HepG2 (cell line): ENCODE results near the gene FAM234A. TPM values are rescaled to one million over a fixed set of nuclear protein-coding genes. Genes with fewer than 3 reads are reported as not detected.
A peak's percentile ranks its signal among the peaks of the same experiment; 100 is the strongest.

Source experiments
- ATAD3A ChIP-seq: sonication (generic); formaldehyde crosslinking; IDR thresholded peaks from 2 replicates; pipeline ENCODE4 v1.4.0; 2020; ENCODE audit warnings: missing genetic modification reagents
- CHD2 ChIP-seq: IDR thresholded peaks from 2 replicates; pipeline ENCODE4 v1.6.1; 2011; ENCODE audit warnings: low read depth, low read length, improper control_type of control experiment
- MAF1 ChIP-seq: sonication (generic); formaldehyde crosslinking; IDR thresholded peaks from 2 replicates; pipeline ENCODE4 v1.5.0; 2020; ENCODE audit warnings: missing genetic modification reagents, borderline replicate concordance
- RAD21 ChIP-seq: fragments of 450-650 bp; formaldehyde crosslinking; IDR thresholded peaks from 2 replicates; pipeline ENCODE4 v1.5.0; 2020; ENCODE audit warnings: mild to moderate bottlenecking
- RAD51 ChIP-seq: fragments of 450-650 bp; IDR thresholded peaks from 2 replicates; pipeline ENCODE4 v1.6.1; 2016; ENCODE audit warnings: borderline replicate concordance
- SNRNP70 ChIP-seq: fragments of 200-400 bp; formaldehyde crosslinking; IDR thresholded peaks from 2 replicates; pipeline ENCODE4 v1.6.1; 2017; ENCODE audit warnings: mild to moderate bottlenecking, low read depth, low read length, moderate library complexity
- TBX3 ChIP-seq: fragments of 450-650 bp; IDR thresholded peaks from 2 replicates; pipeline ENCODE4 v1.6.1; 2017; ENCODE audit warnings: antibody characterized with exemption, mild to moderate bottlenecking, inconsistent platforms, borderline replicate concordance
- ZNF468 ChIP-seq: sonication (generic); formaldehyde crosslinking; IDR thresholded peaks from 2 replicates; pipeline ENCODE4 v1.8.0; 2022; ENCODE audit warnings: mild to moderate bottlenecking, moderate library complexity, missing genetic modification reagents
- ZNF530 ChIP-seq: sonication (generic); formaldehyde crosslinking; IDR thresholded peaks from 2 replicates; pipeline ENCODE4 v1.5.0; 2020; ENCODE audit warnings: low read depth, mild to moderate bottlenecking, missing genetic modification reagents
- ZNF615 ChIP-seq: sonication (generic); formaldehyde crosslinking; IDR thresholded peaks from 2 replicates; pipeline ENCODE4 v1.5.0; 2020; ENCODE audit warnings: mild to moderate bottlenecking, missing genetic modification reagents, borderline replicate concordance
- ZNF619 ChIP-seq: sonication (generic); formaldehyde crosslinking; IDR thresholded peaks from 2 replicates; pipeline ENCODE4 v1.4.0; 2020; ENCODE audit warnings: mild to moderate bottlenecking, missing genetic modification reagents
- ZNF761 ChIP-seq: sonication (generic); formaldehyde crosslinking; conservative IDR thresholded peaks from 2 replicates; pipeline ENCODE4 v1.4.0; 2020; ENCODE audit warnings: mild to moderate bottlenecking, missing genetic modification reagents
- polyA plus RNA-seq, 8 experiments: library from polyadenylated mRNA; depleted of rRNA in 3 of 8; stranded (reverse) in 7 of 8; unstranded in 1 of 8; fragments of >200 nt; fragmentation: Illumina TruSeq in 4 of 8; extraction: Trizol in 4 of 8; gene quantifications; 2 replicates each; pipeline versions ENCODE4 v1.2.1 to v1.2.3, GENCODE V29; 2011 to 2016; ENCODE audit warnings: low read depth in 4 of 8, missing spikeins in 1 of 8, mixed read lengths in 1 of 8; ENCODE audit not compliant: insufficient read depth in 1 of 8
- total RNA-seq, 5 experiments: library from RNA; depleted of rRNA; stranded (reverse); fragments of >200 nt; fragmentation: Illumina TruSeq; extraction: Trizol; gene quantifications; 2 replicates each; pipeline ENCODE4 v1.2.3, GENCODE V29; 2016; ENCODE audit warnings: low read depth in 1 of 5
- TF ChIP-seq, protein P1 (sequence below), 2 experiments: fragments of 450-650 bp in 1 of 2; sonication (generic) in 1 of 2; formaldehyde crosslinking in 1 of 2; IDR thresholded peaks; 2 replicates each; pipeline versions ENCODE4 v1.6.1 to v1.8.0; 2016 to 2022; ENCODE audit warnings: antibody characterized with exemption in 1 of 2, mild to moderate bottlenecking in 1 of 2, missing genetic modification reagents in 1 of 2
- TF ChIP-seq, protein P2 (sequence below): sonication (generic); formaldehyde crosslinking; IDR thresholded peaks from 2 replicates; pipeline ENCODE4 v1.5.1; 2020; ENCODE audit warnings: missing genetic modification reagents, mild to moderate bottlenecking, borderline replicate concordance
- TF ChIP-seq, protein P3 (sequence below): sonication (generic); formaldehyde crosslinking; IDR thresholded peaks from 2 replicates; pipeline ENCODE4 v1.5.0; 2020; ENCODE audit warnings: mild to moderate bottlenecking, missing genetic modification reagents

Gene FAM234A
- total and polyA plus RNA-seq, 2 of the 13 experiments (the other 11 are each of a cell fraction or from before 2014, with no cell fraction given) = 29.2 to 34.4 TPM

DNA sequence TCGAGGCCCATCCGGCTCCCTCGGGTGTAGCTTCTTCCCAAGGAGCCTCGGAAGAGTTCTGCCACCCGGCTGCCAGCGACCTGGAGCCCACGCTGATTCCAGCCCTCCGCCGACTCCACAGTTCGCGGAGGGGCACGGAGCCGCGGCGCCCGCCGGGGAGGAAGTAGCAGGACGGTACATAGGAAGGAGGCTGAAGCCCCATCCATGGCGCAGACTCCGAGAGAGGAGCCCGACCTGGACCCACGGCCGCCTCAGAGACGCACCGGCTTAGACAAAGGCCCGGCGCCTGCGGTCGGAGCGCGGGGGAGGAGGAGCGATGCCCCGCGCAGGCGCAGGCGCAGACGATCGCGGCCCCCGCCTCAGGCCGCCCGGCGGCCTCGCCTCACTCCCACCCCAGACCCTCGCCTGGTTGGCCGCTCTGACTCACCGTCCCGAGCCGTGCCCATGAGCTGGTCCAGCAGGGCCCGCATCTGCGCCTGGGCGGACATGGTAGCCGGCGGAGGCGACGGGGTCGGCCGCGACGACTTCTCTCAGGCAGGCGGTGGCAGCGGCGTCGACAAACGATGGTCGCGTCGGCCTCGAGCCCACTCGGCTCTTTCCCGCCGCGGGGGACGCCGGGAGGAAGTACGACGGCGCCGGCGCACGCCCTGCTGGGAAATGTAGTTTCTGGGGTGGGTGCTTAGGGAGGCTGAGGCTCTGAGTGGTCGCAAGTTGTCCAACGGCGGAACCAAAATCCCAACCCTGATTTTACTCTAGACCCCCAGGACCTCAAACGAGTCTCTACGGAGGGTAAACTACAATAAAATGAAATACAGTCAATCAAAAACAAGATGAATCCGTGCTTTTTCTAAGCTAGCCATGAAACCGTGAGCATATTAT is 5.5 kb upstream of the FAM234A start, which contains the start of gene LUC7L (continued):
- TF ChIP-seq, protein P1, sequence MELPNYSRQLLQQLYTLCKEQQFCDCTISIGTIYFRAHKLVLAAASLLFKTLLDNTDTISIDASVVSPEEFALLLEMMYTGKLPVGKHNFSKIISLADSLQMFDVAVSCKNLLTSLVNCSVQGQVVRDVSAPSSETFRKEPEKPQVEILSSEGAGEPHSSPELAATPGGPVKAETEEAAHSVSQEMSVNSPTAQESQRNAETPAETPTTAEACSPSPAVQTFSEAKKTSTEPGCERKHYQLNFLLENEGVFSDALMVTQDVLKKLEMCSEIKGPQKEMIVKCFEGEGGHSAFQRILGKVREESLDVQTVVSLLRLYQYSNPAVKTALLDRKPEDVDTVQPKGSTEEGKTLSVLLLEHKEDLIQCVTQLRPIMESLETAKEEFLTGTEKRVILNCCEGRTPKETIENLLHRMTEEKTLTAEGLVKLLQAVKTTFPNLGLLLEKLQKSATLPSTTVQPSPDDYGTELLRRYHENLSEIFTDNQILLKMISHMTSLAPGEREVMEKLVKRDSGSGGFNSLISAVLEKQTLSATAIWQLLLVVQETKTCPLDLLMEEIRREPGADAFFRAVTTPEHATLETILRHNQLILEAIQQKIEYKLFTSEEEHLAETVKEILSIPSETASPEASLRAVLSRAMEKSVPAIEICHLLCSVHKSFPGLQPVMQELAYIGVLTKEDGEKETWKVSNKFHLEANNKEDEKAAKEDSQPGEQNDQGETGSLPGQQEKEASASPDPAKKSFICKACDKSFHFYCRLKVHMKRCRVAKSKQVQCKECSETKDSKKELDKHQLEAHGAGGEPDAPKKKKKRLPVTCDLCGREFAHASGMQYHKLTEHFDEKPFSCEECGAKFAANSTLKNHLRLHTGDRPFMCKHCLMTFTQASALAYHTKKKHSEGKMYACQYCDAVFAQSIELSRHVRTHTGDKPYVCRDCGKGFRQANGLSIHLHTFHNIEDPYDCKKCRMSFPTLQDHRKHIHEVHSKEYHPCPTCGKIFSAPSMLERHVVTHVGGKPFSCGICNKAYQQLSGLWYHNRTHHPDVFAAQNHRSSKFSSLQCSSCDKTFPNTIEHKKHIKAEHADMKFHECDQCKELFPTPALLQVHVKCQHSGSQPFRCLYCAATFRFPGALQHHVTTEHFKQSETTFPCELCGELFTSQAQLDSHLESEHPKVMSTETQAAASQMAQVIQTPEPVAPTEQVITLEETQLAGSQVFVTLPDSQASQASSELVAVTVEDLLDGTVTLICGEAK (IDR thresholded peaks at IDR 0.05) = no peak; the same call in 1 of the 2 replicates
- TF ChIP-seq, protein P1 (CRISPR knock-in tag; IDR thresholded peaks at IDR 0.05) = peak; percentile 94
- TF ChIP-seq RAD51 = no peak
- peak; percentile 89 for TF ChIP-seq ATAD3A (CRISPR knock-in tag)
- TF ChIP-seq ZNF761 (CRISPR knock-in tag) = peak; percentile 84
- TF ChIP-seq RAD21 (CRISPR knock-in tag) = peak; percentile 61
- TF ChIP-seq ZNF619 (CRISPR knock-in tag) = peak; percentile 99
- peak; percentile 87; the same call in 1 of the 2 replicates for TF ChIP-seq ZNF615
- TF ChIP-seq, protein P2, sequence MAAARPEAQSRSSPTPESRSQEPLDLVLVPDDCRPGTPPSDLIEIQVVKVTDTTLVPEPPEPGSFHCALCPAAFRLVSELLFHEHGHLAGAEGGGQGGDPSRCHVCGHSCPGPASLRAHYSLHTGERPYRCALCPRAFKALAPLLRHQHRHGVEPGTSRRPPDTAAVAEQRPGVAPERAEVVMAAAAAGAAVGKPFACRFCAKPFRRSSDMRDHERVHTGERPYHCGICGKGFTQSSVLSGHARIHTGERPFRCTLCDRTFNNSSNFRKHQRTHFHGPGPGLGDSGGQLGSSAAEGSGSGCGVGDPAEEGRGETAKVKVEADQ (CRISPR knock-in tag) = peak; percentile 98
- TF ChIP-seq ZNF530 (CRISPR knock-in tag) = 0 out of 2 replicates have a peak, but pooled peaks have one; percentile 73
- TF ChIP-seq ZNF468 (CRISPR knock-in tag) = no peak
- peak; percentile 85; the same call in 1 of the 2 replicates for TF ChIP-seq MAF1 (CRISPR knock-in tag)
- no peak for TF ChIP-seq SNRNP70
- peak; percentile 28; the same call in 1 of the 2 replicates for TF ChIP-seq TBX3
- TF ChIP-seq CHD2 = no peak
- TF ChIP-seq, protein P3, sequence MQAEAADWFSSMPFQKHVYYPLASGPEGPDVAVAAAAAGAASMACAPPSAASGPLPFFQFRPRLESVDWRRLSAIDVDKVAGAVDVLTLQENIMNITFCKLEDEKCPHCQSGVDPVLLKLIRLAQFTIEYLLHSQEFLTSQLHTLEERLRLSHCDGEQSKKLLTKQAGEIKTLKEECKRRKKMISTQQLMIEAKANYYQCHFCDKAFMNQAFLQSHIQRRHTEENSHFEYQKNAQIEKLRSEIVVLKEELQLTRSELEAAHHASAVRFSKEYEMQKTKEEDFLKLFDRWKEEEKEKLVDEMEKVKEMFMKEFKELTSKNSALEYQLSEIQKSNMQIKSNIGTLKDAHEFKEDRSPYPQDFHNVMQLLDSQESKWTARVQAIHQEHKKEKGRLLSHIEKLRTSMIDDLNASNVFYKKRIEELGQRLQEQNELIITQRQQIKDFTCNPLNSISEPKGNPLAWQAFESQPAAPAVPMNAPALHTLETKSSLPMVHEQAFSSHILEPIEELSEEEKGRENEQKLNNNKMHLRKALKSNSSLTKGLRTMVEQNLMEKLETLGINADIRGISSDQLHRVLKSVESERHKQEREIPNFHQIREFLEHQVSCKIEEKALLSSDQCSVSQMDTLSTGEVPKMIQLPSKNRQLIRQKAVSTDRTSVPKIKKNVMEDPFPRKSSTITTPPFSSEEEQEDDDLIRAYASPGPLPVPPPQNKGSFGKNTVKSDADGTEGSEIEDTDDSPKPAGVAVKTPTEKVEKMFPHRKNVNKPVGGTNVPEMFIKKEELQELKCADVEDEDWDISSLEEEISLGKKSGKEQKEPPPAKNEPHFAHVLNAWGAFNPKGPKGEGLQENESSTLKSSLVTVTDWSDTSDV (CRISPR knock-in tag) = peak; percentile 92; the same call in 1 of the 2 replicates
